Smooth muscle cell (in vitro differentiated cells): ENCODE data around the gene KDM4B. TPM values are rescaled to one million over a fixed set of nuclear protein-coding genes. Genes with fewer than 3 reads are reported as not detected.

Experiments
- DNase-seq: peaks from one replicate; lab custom pipeline; 2025; ENCODE audit not compliant: unreplicated experiment; lab: John Stamatoyannopoulos, UW
- H2AFZ ChIP-seq: fragments of 200-600 bp; sonication (generic); 2 replicates; pipeline ENCODE4 v1.6.0; 2016; ENCODE audit warnings: antibody characterized with exemption, low read depth, mild to moderate bottlenecking
- H3F3A ChIP-seq: fragments of 200-600 bp; sonication (generic); 2 replicates; pipeline ENCODE4 v1.6.0; 2017; ENCODE audit warnings: antibody characterized with exemption, low read depth
- H3K27ac ChIP-seq: fragments of 200-600 bp; sonication (generic); 2 replicates; pipeline ENCODE4 v1.5.1; 2016; ENCODE audit warnings: low read depth, mild to moderate bottlenecking
- H3K27me3 ChIP-seq: fragments of 200-600 bp; sonication (generic); 2 replicates; pipeline ENCODE4 v1.6.1; 2016; ENCODE audit warnings: low read depth, mild to moderate bottlenecking
- H3K36me3 ChIP-seq: fragments of 200-600 bp; sonication (generic); 2 replicates; pipeline ENCODE4 v1.5.1; 2016; ENCODE audit warnings: low read depth
- H3K4me1 ChIP-seq: fragments of 200-600 bp; sonication (generic); 2 replicates; pipeline ENCODE4 v1.5.1; 2016; ENCODE audit warnings: low read depth
- H3K4me2 ChIP-seq: fragments of 200-600 bp; sonication (generic); 2 replicates; pipeline ENCODE4 v1.6.0; 2016; ENCODE audit warnings: mild to moderate bottlenecking
- H3K4me3 ChIP-seq: fragments of 200-600 bp; sonication (generic); 2 replicates; pipeline ENCODE4 v1.5.1; 2016; ENCODE audit warnings: mild to moderate bottlenecking
- H3K79me2 ChIP-seq: fragments of 200-600 bp; sonication (generic); 2 replicates; pipeline ENCODE4 v1.6.0; 2016; ENCODE audit warnings: low read depth, mild to moderate bottlenecking
- H3K9ac ChIP-seq: fragments of 200-600 bp; sonication (generic); 2 replicates; pipeline ENCODE4 v1.6.0; 2016; ENCODE audit warnings: low read depth
- H3K9me3 ChIP-seq: fragments of 200-600 bp; sonication (generic); replicated peaks from 2 replicates; pipeline ENCODE4 v1.5.1; 2016; ENCODE audit warnings: low read depth
- H4K20me1 ChIP-seq: fragments of 200-600 bp; sonication (generic); 2 replicates; pipeline ENCODE4 v1.6.0; 2016; ENCODE audit warnings: low read depth
- WGBS: methylation state at CpG from one replicate; pipeline ENCODE4 v1.1.7; 2016; ENCODE audit warnings: low lambda C conversion rate; 5-methylcytosine and 5-hydroxymethylcytosine counted together
- polyA plus RNA-seq: library from polyadenylated mRNA; unstranded; fragments of >200 nt; fragmentation: Nextera tagmentation; extraction: Ambion mirVana; gene quantifications from 2 replicates; pipeline ENCODE4 v1.2.1, GENCODE V29; 2016
- total RNA-seq: library from RNA; depleted of rRNA; stranded (reverse); fragments of >200 nt; gene quantifications from 2 replicates; pipeline ENCODE4 v1.2.3, GENCODE V29; 2014
- TF ChIP-seq, protein P1 (sequence below): fragments of 200-600 bp; sonication (generic); IDR thresholded peaks from 2 replicates; pipeline ENCODE4 v1.5.1; 2017; ENCODE audit warnings: borderline replicate concordance, mild to moderate bottlenecking, antibody characterized with exemption; ENCODE audit not compliant: insufficient read depth, poor library complexity, severe bottlenecking

KDM4B gene
- total and polyA plus RNA-seq, 2 experiments from 2014 or later: 27.9 to 32.3 TPM

DNA sequence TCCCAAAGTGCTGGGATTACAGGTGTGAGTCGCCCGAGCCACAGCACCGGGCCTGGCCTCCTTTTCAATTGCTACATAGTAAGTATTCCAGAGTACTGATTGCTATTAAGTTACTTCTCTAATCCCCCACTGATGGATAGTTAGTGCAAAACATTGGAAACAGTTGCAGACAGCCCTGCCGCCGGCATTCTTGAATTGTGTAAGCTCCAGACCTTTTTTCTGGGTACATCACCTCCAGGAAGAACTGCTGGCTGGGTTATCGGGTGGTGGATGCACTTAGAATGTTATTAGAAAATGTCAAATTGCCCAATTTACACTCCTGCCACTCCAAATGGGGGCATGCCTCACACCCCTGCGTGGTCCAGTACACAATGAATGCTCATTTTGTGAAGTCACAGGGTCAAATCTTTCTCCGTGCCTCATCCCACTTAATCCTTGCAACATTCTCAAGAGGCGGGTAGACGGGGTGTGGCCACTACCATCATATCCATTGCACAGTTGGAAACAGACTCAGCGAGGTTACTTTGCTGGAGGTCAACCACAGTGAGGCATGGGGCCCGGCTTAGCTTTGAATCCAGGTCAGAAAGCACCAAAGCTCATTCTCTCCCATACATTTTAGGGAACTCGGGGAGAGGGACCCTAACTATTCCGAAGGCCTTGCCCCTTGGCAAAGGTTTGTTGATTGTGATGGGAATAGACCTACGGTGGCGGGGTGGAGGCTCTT, 1.0 kb upstream of the KDM4B start:
- Histone ChIP-seq H3K4me2 (peak overlapping the region; percentile 82), H3K27me3 (no peaks in the 10 kb centered on the region), H3K27ac (peak overlapping the region; percentile 63), H3K9me3 (no peaks in the 10 kb centered on the region), H3K9ac (no peak overlapping the region), H3F3A (peaks cover 23% of the 10 kb centered on the region), H4K20me1 (peaks cover 35% of the 10 kb centered on the region), H3K79me2 (peaks cover 35% of the 10 kb centered on the region), H3K4me1 (peaks cover 15% of the 10 kb centered on the region), H2AFZ (no peak overlapping the region), H3K4me3 (peak overlapping the region; percentile 41), H3K36me3 (no peaks in the 10 kb centered on the region)
- TF ChIP-seq, protein P1, sequence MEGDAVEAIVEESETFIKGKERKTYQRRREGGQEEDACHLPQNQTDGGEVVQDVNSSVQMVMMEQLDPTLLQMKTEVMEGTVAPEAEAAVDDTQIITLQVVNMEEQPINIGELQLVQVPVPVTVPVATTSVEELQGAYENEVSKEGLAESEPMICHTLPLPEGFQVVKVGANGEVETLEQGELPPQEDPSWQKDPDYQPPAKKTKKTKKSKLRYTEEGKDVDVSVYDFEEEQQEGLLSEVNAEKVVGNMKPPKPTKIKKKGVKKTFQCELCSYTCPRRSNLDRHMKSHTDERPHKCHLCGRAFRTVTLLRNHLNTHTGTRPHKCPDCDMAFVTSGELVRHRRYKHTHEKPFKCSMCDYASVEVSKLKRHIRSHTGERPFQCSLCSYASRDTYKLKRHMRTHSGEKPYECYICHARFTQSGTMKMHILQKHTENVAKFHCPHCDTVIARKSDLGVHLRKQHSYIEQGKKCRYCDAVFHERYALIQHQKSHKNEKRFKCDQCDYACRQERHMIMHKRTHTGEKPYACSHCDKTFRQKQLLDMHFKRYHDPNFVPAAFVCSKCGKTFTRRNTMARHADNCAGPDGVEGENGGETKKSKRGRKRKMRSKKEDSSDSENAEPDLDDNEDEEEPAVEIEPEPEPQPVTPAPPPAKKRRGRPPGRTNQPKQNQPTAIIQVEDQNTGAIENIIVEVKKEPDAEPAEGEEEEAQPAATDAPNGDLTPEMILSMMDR: no peak
- 48% methylated on average over 16 of the region's 16 CpGs for WGBS
- DNase-seq: no peak

DNA sequence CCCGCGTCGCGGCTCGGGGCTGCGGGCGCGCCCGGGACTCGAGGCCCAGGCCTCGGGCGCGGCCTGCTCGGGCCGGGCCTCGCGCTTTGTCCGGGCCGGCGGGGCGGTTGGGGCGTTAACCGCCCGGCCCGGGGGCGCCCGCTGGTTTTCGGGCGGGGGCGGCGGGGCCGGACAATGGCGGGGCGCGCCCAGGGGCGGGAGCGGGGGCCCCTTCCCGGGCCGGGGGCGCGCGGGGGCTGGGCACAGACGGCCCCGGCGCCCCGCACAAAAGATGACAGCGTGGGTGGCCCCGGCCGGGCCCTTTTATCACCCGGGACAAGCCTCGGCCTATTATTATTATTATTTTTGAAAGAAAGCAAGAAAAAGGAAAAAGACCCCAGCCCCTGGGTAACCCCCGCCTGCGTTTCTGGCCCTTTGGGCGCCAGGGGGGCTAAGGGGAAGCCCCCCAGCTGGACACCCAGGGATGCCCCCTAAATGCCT, 419 bp downstream of the KDM4B start:
- H3K27me3 ChIP-seq: no peaks in the 10 kb centered on the region
- H3K9ac ChIP-seq: peak overlapping the region; percentile 69
- no peaks in the 10 kb centered on the region for H3K9me3 ChIP-seq
- no peak for DNase-seq
- TF ChIP-seq, protein P1: no peak
- no peak overlapping the region for H2AFZ ChIP-seq
- H3K27ac ChIP-seq: peak overlapping the region; percentile 80
- H3K4me1 ChIP-seq: peaks cover 15% of the 10 kb centered on the region
- H3K4me3 ChIP-seq: peak overlapping the region; percentile 56
- H3F3A ChIP-seq: peaks cover 23% of the 10 kb centered on the region
- H3K79me2 ChIP-seq: peaks cover 50% of the 10 kb centered on the region
- peaks cover 49% of the 10 kb centered on the region for H4K20me1 ChIP-seq
- WGBS: 0% methylated on average over 14 of the region's 54 CpGs
- H3K36me3 ChIP-seq: no peaks in the 10 kb centered on the region
- peak overlapping the region; percentile 85 for H3K4me2 ChIP-seq

DNA sequence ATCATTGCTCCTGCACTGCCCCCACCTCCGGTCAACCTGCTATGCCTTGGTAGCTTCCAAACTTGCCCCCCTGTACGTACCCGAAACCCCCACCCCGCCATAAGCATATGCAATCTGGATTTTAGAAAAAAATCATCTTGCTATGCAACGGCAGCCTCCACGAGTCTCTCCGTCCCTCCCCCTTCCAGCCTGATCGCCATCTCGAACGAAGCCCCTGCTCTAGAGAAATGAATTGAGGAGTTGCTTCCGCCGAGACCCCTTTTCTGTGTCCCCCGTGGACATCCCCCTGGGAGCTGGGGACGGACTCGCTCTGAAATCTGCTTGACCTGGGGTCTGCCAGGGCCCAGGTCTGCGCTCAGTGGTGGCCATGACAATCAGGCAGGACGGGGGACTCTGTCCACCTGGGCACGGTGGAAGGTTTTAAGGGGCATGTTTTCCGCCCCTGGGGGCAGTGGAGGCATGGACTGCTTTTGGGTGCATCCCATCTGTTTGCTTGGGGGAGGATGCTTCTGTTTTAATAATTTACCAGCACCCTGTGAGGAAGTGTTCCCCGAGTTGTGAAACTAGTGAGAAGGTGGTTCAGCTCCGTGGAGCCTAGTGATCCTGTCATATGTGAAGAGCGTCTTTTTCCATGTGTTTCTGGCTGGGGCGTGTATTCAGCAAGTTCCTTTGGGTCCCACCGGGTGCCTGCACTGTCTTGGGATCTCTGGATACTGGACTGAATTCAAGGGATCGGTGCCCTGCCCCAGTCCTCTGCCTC, 1.0 kb downstream of the KDM4B start:
- TF ChIP-seq, protein P1: no peak
- H3K4me3 ChIP-seq: peak overlapping the region; percentile 56
- peak overlapping the region; percentile 69 for H3K9ac ChIP-seq
- H3K27ac ChIP-seq: peak overlapping the region; percentile 80
- peak overlapping the region; percentile 85 for H3K4me2 ChIP-seq
- H3K36me3 ChIP-seq: no peaks in the 10 kb centered on the region
- H3K9me3 ChIP-seq: no peaks in the 10 kb centered on the region
- H3K79me2 ChIP-seq: peaks cover 56% of the 10 kb centered on the region
- peaks cover 55% of the 10 kb centered on the region for H4K20me1 ChIP-seq
- H3K4me1 ChIP-seq: peaks cover 15% of the 10 kb centered on the region
- no peak for DNase-seq
- H2AFZ ChIP-seq: no peak overlapping the region
- H3K27me3 ChIP-seq: no peaks in the 10 kb centered on the region
- WGBS: 8% methylated on average over 25 of the region's 25 CpGs
- peaks cover 24% of the 10 kb centered on the region for H3F3A ChIP-seq
